ENCODE results near the gene SAMD4A. TPM values are rescaled to one million over a fixed set of nuclear protein-coding genes. Genes with fewer than 3 reads are reported as not detected.
"Not testable (repeated sequence)": the region's sequence is repeated elsewhere in the genome, so short reads cannot be mapped to it uniquely, and the experiment has no call there.

The SAMD4A gene
- total RNA-seq, 2 experiments from 2014 or later, result 0.06 to 1.0 TPM

- H3K79me2 ChIP-seq (ENCODE audit: insufficient read depth, low read depth, low read length), result no peaks in the 10 kb centered on the region
- H4K20me1 ChIP-seq (ENCODE audit: insufficient read depth, low read length), result no peaks in the 10 kb centered on the region
- CTCF ChIA-PET (ENCODE audit: unreplicated experiment), result no interaction called here
- H2AFZ ChIP-seq (ENCODE audit: low read length), result no peak overlapping the region
- no peaks in the 10 kb centered on the region for H3K4me1 ChIP-seq (ENCODE audit: insufficient read depth, low read length, poor library complexity, severe bottlenecking)
- BruUV-seq (replicated peaks), result no TSS peak
- no peak overlapping the region for H3K4me2 ChIP-seq (ENCODE audit: low read length)
- H3K4me3 ChIP-seq (ENCODE audit: low read depth, low read length, poor library complexity, severe bottlenecking), result no peak overlapping the region
- TF ChIP-seq EZH2phosphoT487 (IDR thresholded peaks at IDR 0.05; ENCODE audit: borderline replicate concordance, low read depth, low read length) (no peak), CTCF (conservative IDR thresholded peaks at IDR 0.05; ENCODE audit: low read length) (no peak)
- H3K9me2 ChIP-seq (ENCODE audit: insufficient read depth, low read length), result no peaks in the 10 kb centered on the region
- intact Hi-C loops (cut with micrococcal nuclease; ENCODE audit: unreplicated experiment), result no loop called here
- H3K36me3 ChIP-seq (ENCODE audit: insufficient read depth, low read length), result no peaks in the 10 kb centered on the region
- POLR2A ChIA-PET, result interaction anchor here (0.7 kb wide), 1 partner anchor 31 kb away, joined by 3 read pairs; no protein-coding TSS in a partner anchor
- DNase-seq (ENCODE audit: low spot score), result no peak
- H3K9me3 ChIP-seq (ENCODE audit: low read length), result no peaks in the 10 kb centered on the region
- H3K27ac ChIP-seq (ENCODE audit: low read depth, low read length, poor library complexity, severe bottlenecking), result no peak overlapping the region
Measured at GRCh38 chr14:54623279-54624004, 56.5 kb downstream of the SAMD4A start.

- H3K4me3 ChIP-seq (ENCODE audit: low read depth, low read length, poor library complexity, severe bottlenecking); H3K4me1 ChIP-seq (ENCODE audit: insufficient read depth, low read length, poor library complexity, severe bottlenecking); H3K27ac ChIP-seq (ENCODE audit: low read depth, low read length, poor library complexity, severe bottlenecking); H2AFZ ChIP-seq (ENCODE audit: low read length); H3K36me3 ChIP-seq (ENCODE audit: insufficient read depth, low read length); intact Hi-C loops (cut with micrococcal nuclease; ENCODE audit: unreplicated experiment); CTCF ChIA-PET (ENCODE audit: unreplicated experiment); H3K79me2 ChIP-seq (ENCODE audit: insufficient read depth, low read depth, low read length); H3K9me2 ChIP-seq (ENCODE audit: insufficient read depth, low read length); BruUV-seq (replicated peaks); H3K4me2 ChIP-seq (ENCODE audit: low read length); H3K9me3 ChIP-seq (ENCODE audit: low read length); DNase-seq (ENCODE audit: low spot score); H4K20me1 ChIP-seq (ENCODE audit: insufficient read depth, low read length): not testable (repeated sequence)
- POLR2A ChIA-PET, result interaction anchor here (0.7 kb wide), 1 partner anchor 31 kb away, joined by 3 read pairs; no protein-coding TSS in a partner anchor
Measured at GRCh38 chr14:54624005-54624358, 57.1 kb downstream of the SAMD4A start.

- Histone ChIP-seq H3K36me3 (ENCODE audit: insufficient read depth, low read length) (no peaks in the 10 kb centered on the region), H3K79me2 (ENCODE audit: insufficient read depth, low read depth, low read length) (no peaks in the 10 kb centered on the region), H3K4me2 (ENCODE audit: low read length) (no peak overlapping the region), H3K27ac (ENCODE audit: low read depth, low read length, poor library complexity, severe bottlenecking) (no peak overlapping the region), H4K20me1 (ENCODE audit: insufficient read depth, low read length) (no peaks in the 10 kb centered on the region), H3K4me1 (ENCODE audit: insufficient read depth, low read length, poor library complexity, severe bottlenecking) (no peaks in the 10 kb centered on the region), H3K4me3 (ENCODE audit: low read depth, low read length, poor library complexity, severe bottlenecking) (no peak overlapping the region), H3K9me3 (ENCODE audit: low read length) (no peaks in the 10 kb centered on the region), H3K9me2 (ENCODE audit: insufficient read depth, low read length) (no peaks in the 10 kb centered on the region), H2AFZ (ENCODE audit: low read length) (no peak overlapping the region)
- intact Hi-C loops (cut with micrococcal nuclease; ENCODE audit: unreplicated experiment), result no loop called here
- no TSS peak for BruUV-seq (replicated peaks)
- TF ChIP-seq EZH2phosphoT487 (IDR thresholded peaks at IDR 0.05; ENCODE audit: borderline replicate concordance, low read depth, low read length) (no peak), CTCF (conservative IDR thresholded peaks at IDR 0.05; ENCODE audit: low read length) (no peak)
- DNase-seq (ENCODE audit: low spot score), result no peak
- ChIA-PET POLR2A (interaction anchor here (0.7 kb wide), 1 partner anchor 99 kb away, joined by 3 read pairs; no protein-coding TSS in a partner anchor), CTCF (ENCODE audit: unreplicated experiment) (no interaction called here)
Measured at GRCh38 chr14:54625112-54625511, 58.2 kb downstream of the SAMD4A start.
